Neural progenitor cell (in vitro differentiated cells): ENCODE data around the gene FRS2. TPM values are rescaled to one million over a fixed set of nuclear protein-coding genes. Genes with fewer than 3 reads are reported as not detected.

Experiments used
- DNase-seq: peaks from one replicate; pipeline ENCODE4 v3.0.0-alpha.2; 2016; ENCODE audit warnings: low spot score
- H2AFZ ChIP-seq: fragments of 200-600 bp; sonication (generic); replicated peaks from 2 replicates; pipeline ENCODE4 v1.6.1; 2016; ENCODE audit warnings: antibody characterized with exemption
- H3F3A ChIP-seq: fragments of 200-600 bp; sonication (generic); 2 replicates; pipeline ENCODE4 v1.6.1; 2016; ENCODE audit warnings: antibody characterized with exemption, low read depth
- H3K27ac ChIP-seq: fragments of 200-600 bp; sonication (generic); 2 replicates; pipeline ENCODE4 v1.5.1; 2016; ENCODE audit warnings: mild to moderate bottlenecking
- H3K27me3 ChIP-seq: fragments of 200-600 bp; sonication (generic); 2 replicates; pipeline ENCODE4 v1.6.1; 2016; ENCODE audit warnings: mild to moderate bottlenecking, moderate library complexity
- H3K36me3 ChIP-seq: fragments of 200-600 bp; sonication (generic); 2 replicates; pipeline ENCODE4 v1.5.1; 2016
- H3K4me1 ChIP-seq: fragments of 200-600 bp; sonication (generic); 2 replicates; pipeline ENCODE4 v1.6.1; 2016; ENCODE audit warnings: mixed run types
- H3K4me2 ChIP-seq: fragments of 200-600 bp; sonication (generic); 2 replicates; pipeline ENCODE4 v1.6.1; 2016
- H3K4me3 ChIP-seq: fragments of 200-600 bp; sonication (generic); 2 replicates; pipeline ENCODE4 v1.5.1; 2016
- H3K79me2 ChIP-seq: fragments of 200-600 bp; sonication (generic); 2 replicates; pipeline ENCODE4 v1.6.1; 2016; ENCODE audit warnings: low read depth
- H3K9ac ChIP-seq: fragments of 200-600 bp; sonication (generic); 2 replicates; pipeline ENCODE4 v1.6.1; 2016
- H3K9me3 ChIP-seq: fragments of 200-600 bp; sonication (generic); 2 replicates; pipeline ENCODE4 v1.5.1; 2016; ENCODE audit warnings: low read depth
- H4K20me1 ChIP-seq: fragments of 200-600 bp; sonication (generic); 2 replicates; pipeline ENCODE4 v1.6.1; 2016; ENCODE audit warnings: low read depth
- H3K27ac Mint-ChIP-seq: 3 replicates; pipeline ENCODE4 v1.8.0; 2021; ENCODE audit warnings: mixed read lengths
- H3K27me3 Mint-ChIP-seq: 2 replicates; pipeline ENCODE4 v1.8.0; 2022; ENCODE audit warnings: low read depth, mild to moderate bottlenecking, inconsistent platforms, moderate library complexity, mixed read lengths; ENCODE audit not compliant: insufficient read depth
- H3K36me3 Mint-ChIP-seq: 3 replicates; pipeline ENCODE4 v1.8.0; 2021; ENCODE audit warnings: mixed read lengths
- H3K4me1 Mint-ChIP-seq: 3 replicates; pipeline ENCODE4 v1.8.0; 2021; ENCODE audit warnings: mixed read lengths
- H3K4me3 Mint-ChIP-seq: 3 replicates; pipeline ENCODE4 v1.8.0; 2021; ENCODE audit warnings: mild to moderate bottlenecking, moderate library complexity, mixed read lengths
- H3K9me3 Mint-ChIP-seq: 3 replicates; pipeline ENCODE4 v1.8.0; 2020; ENCODE audit warnings: mixed read lengths
- CTCF ChIP-seq: fragments of 200-600 bp; sonication (generic); IDR thresholded peaks from 2 replicates; pipeline ENCODE4 v1.5.1; 2017; ENCODE audit warnings: antibody characterized with exemption, mild to moderate bottlenecking
- EZH2 ChIP-seq: fragments of 200-600 bp; sonication (generic); IDR thresholded peaks from 2 replicates; pipeline ENCODE4 v1.6.1; 2017; ENCODE audit warnings: antibody characterized with exemption, mild to moderate bottlenecking, moderate library complexity
- EZH2phosphoT487 ChIP-seq: fragments of 200-600 bp; sonication (generic); IDR thresholded peaks from 2 replicates; pipeline ENCODE4 v1.6.1; 2017; ENCODE audit warnings: antibody characterized with exemption
- total RNA-seq: library from RNA; depleted of rRNA; stranded (reverse); fragments of >200 nt; gene quantifications from 2 replicates; pipeline ENCODE4 v1.2.3, GENCODE V29; 2015; ENCODE audit warnings: low replicate concordance

The FRS2 gene
- total RNA-seq, 1 donor from 2014 or later = 128 TPM

GRCh38 chr12:69529021-69529420, 58.8 kb downstream of the FRS2 start:
- Histone ChIP-seq H3K36me3 (no peaks in the 10 kb centered on the region), H3K4me2 (no peak overlapping the region), H2AFZ (no peak overlapping the region), H3K27ac (no peak overlapping the region), H3F3A (no peaks in the 10 kb centered on the region), H4K20me1 (peaks cover 9% of the 10 kb centered on the region), H3K4me1 (peaks cover 3% of the 10 kb centered on the region), H3K79me2 (peaks cover 94% of the 10 kb centered on the region), H3K9ac (no peak overlapping the region), H3K4me3 (no peak overlapping the region), H3K27me3 (no peaks in the 10 kb centered on the region), H3K9me3 (no peaks in the 10 kb centered on the region)
- Mint-ChIP-seq H3K27me3 (no peaks in the 10 kb centered on the region), H3K27ac (no peak overlapping the region), H3K9me3 (peaks cover 18% of the 10 kb centered on the region), H3K4me3 (no peak overlapping the region), H3K4me1 (peaks cover 16% of the 10 kb centered on the region), H3K36me3 (peaks cover 18% of the 10 kb centered on the region)
- TF ChIP-seq EZH2phosphoT487 (no peak), EZH2 (no peak)
- no peak for DNase-seq

- no peaks in the 10 kb centered on the region for H3K27me3 Mint-ChIP-seq
- Histone ChIP-seq H3K9me3 (no peaks in the 10 kb centered on the region), H3K4me3 (no peak overlapping the region), H4K20me1 (peaks cover 12% of the 10 kb centered on the region), H3F3A (no peaks in the 10 kb centered on the region), H3K4me2 (no peak overlapping the region), H3K79me2 (peaks cover 89% of the 10 kb centered on the region), H3K36me3 (peaks cover 8% of the 10 kb centered on the region), H2AFZ (no peak overlapping the region), H3K9ac (no peak overlapping the region), H3K4me1 (peaks cover 15% of the 10 kb centered on the region), H3K27ac (peak overlapping the region; percentile 27), H3K27me3 (no peaks in the 10 kb centered on the region)
- peak overlapping the region; percentile 100 for H3K27ac Mint-ChIP-seq
- no peak for TF ChIP-seq EZH2
- no peak for TF ChIP-seq CTCF
- TF ChIP-seq EZH2phosphoT487 = no peak
- H3K36me3 Mint-ChIP-seq = peaks cover 28% of the 10 kb centered on the region
- no peak for DNase-seq
- H3K4me3 Mint-ChIP-seq = peak overlapping the region; percentile 24
- H3K4me1 Mint-ChIP-seq = peaks cover 36% of the 10 kb centered on the region
- H3K9me3 Mint-ChIP-seq = peaks cover 4% of the 10 kb centered on the region
Observed at GRCh38 chr12:69533844-69534243, 63.7 kb downstream of the FRS2 start.

GRCh38 chr12:69534389-69534822, 64.2 kb downstream of the FRS2 start:
- Mint-ChIP-seq H3K27me3 (no peaks in the 10 kb centered on the region), H3K4me3 (peak overlapping the region; percentile 75), H3K9me3 (peaks cover 2% of the 10 kb centered on the region), H3K36me3 (peaks cover 26% of the 10 kb centered on the region), H3K27ac (peak overlapping the region; percentile 100), H3K4me1 (peaks cover 36% of the 10 kb centered on the region)
- Histone ChIP-seq H3K79me2 (peaks cover 89% of the 10 kb centered on the region), H4K20me1 (peaks cover 9% of the 10 kb centered on the region), H3K9ac (no peak overlapping the region), H3K27ac (no peak overlapping the region), H3K4me2 (no peak overlapping the region), H3K4me1 (peaks cover 15% of the 10 kb centered on the region), H3K36me3 (peaks cover 8% of the 10 kb centered on the region), H3F3A (no peaks in the 10 kb centered on the region), H3K27me3 (no peaks in the 10 kb centered on the region), H3K9me3 (no peaks in the 10 kb centered on the region), H3K4me3 (no peak overlapping the region), H2AFZ (no peak overlapping the region)
- DNase-seq = peak; percentile 61
- TF ChIP-seq CTCF (no peak), EZH2 (no peak), EZH2phosphoT487 (no peak)

- Histone ChIP-seq H3K36me3 (peaks cover 8% of the 10 kb centered on the region), H2AFZ (no peak overlapping the region), H3K9ac (no peak overlapping the region), H3K4me1 (peaks cover 5% of the 10 kb centered on the region), H3K27ac (no peak overlapping the region), H3K27me3 (no peaks in the 10 kb centered on the region), H3K9me3 (no peaks in the 10 kb centered on the region), H3K79me2 (peaks cover 29% of the 10 kb centered on the region), H3K4me3 (no peak overlapping the region), H4K20me1 (no peaks in the 10 kb centered on the region), H3K4me2 (no peak overlapping the region), H3F3A (no peaks in the 10 kb centered on the region)
- Mint-ChIP-seq H3K9me3 (peaks cover 19% of the 10 kb centered on the region), H3K27me3 (no peaks in the 10 kb centered on the region), H3K27ac (no peak overlapping the region), H3K4me3 (no peak overlapping the region), H3K36me3 (peaks cover 50% of the 10 kb centered on the region), H3K4me1 (peaks cover 5% of the 10 kb centered on the region)
- no peak for DNase-seq
- no peak for TF ChIP-seq EZH2phosphoT487
- no peak for TF ChIP-seq EZH2
- TF ChIP-seq CTCF = no peak
Observed at GRCh38 chr12:69540987-69541386, 70.8 kb downstream of the FRS2 start.
